Iris pigment epithelial cell (primary cell): ENCODE results near the gene MCIDAS.
A peak's percentile ranks its signal among the peaks of the same experiment; 100 is the strongest.

Experiments used
- DNase-seq: peaks from one replicate; pipeline ENCODE4 v3.0.0-alpha.2; 2011; ENCODE audit warnings: low read depth

Gene MCIDAS

GRCh38 chr5:55226934-55227663 lies at the start of gene MCIDAS:
Gene MCIDAS, minus strand, starts transcription at chr5:55227315. Its CDS starts 177 bp downstream, at chr5:55227138.
- DNase-seq: no peak

GRCh38 chr5:55276771-55277170 lies 49.7 kb upstream of the MCIDAS start:
- peak; percentile 75 for DNase-seq

- DNase-seq: no peak
Observed at GRCh38 chr5:55258339-55258738, 31.2 kb upstream of the MCIDAS start.

GRCh38 chr5:55254802-55255201 lies 27.7 kb upstream of the MCIDAS start:
- no peak for DNase-seq

GRCh38 chr5:55250064-55250463 lies 22.9 kb upstream of the MCIDAS start:
- no peak for DNase-seq

- DNase-seq: no peak
Observed at GRCh38 chr5:55241746-55242145, 14.6 kb upstream of the MCIDAS start.

- DNase-seq: no peak
Observed at GRCh38 chr5:55236800-55237199, 9.7 kb upstream of the MCIDAS start.

GRCh38 chr5:55234121-55234700 lies 7.1 kb upstream of the MCIDAS start:
- peak; percentile 39 for DNase-seq

GRCh38 chr5:55232985-55233928 lies 6.1 kb upstream of the MCIDAS start, which contains the start of gene CCNO:
Gene CCNO, minus strand, starts transcription at chr5:55233608. Its CDS starts 85 bp downstream, at chr5:55233523.
- DNase-seq: peak; percentile 78

- DNase-seq: no peak
Observed at GRCh38 chr5:55232271-55232984, 5.3 kb upstream of the MCIDAS start.

- no peak for DNase-seq
Observed at GRCh38 chr5:55231919-55232270, 4.8 kb upstream of the MCIDAS start.

- no peak for DNase-seq
Observed at GRCh38 chr5:55231029-55231918, 4.2 kb upstream of the MCIDAS start.

- no peak for DNase-seq
Observed at GRCh38 chr5:55230086-55230629, 3.0 kb upstream of the MCIDAS start.

- no peak for DNase-seq
Observed at GRCh38 chr5:55227664-55228430, 732 bp upstream of the MCIDAS start.

GRCh38 chr5:55226027-55226933 lies 835 bp downstream of the MCIDAS start:
- DNase-seq: no peak

- DNase-seq: no peak
Observed at GRCh38 chr5:55225346-55225745, 1.8 kb downstream of the MCIDAS start.

- DNase-seq: no peak
Observed at GRCh38 chr5:55223812-55224240, 3.3 kb downstream of the MCIDAS start.

GRCh38 chr5:55222985-55223811 lies 3.9 kb downstream of the MCIDAS start:
- no peak for DNase-seq
